ENCODE measurements around the gene PTPRD. TPM values are rescaled to one million over a fixed set of nuclear protein-coding genes. Genes with fewer than 3 reads are reported as not detected.

Gene PTPRD
- total RNA-seq, 1 experiment from 2014 or later: 69.6 TPM

GRCh38 chr9:8457816-8458215, 2155.0 kb downstream of the PTPRD start:
- POLR2A ChIA-PET: no interaction called here
- no peak overlapping the region for H3K4me3 Mint-ChIP-seq
- H3K9me3 Mint-ChIP-seq: no peaks in the 10 kb centered on the region
- CTCF ChIA-PET: no interaction called here
- ATAC-seq: no peak
- DNase-seq (ENCODE audit: low spot score): no peak
- no peak overlapping the region for H3K27ac Mint-ChIP-seq
- peaks cover 10% of the 10 kb centered on the region; the same call in 1 of the 2 replicates for H3K4me1 Mint-ChIP-seq
- TF ChIP-seq IRF2 (CRISPR knock-in tag; IDR thresholded peaks at IDR 0.05; ENCODE audit: borderline replicate concordance, low read depth): no peak
- no peak for TF ChIP-seq ATF3 (CRISPR knock-in tag; conservative IDR thresholded peaks at IDR 0.05)
- no peak for TF ChIP-seq HMGA2 (CRISPR knock-in tag; IDR thresholded peaks at IDR 0.05)
- TF ChIP-seq AFF4 (CRISPR knock-in tag; IDR thresholded peaks at IDR 0.05; ENCODE audit: borderline replicate concordance): no peak
- TF ChIP-seq PREB (CRISPR knock-in tag; IDR thresholded peaks at IDR 0.05; ENCODE audit: borderline replicate concordance): no peak
- TF ChIP-seq FOXP4 (CRISPR knock-in tag; IDR thresholded peaks at IDR 0.05): no peak
- no peak for TF ChIP-seq JAZF1 (CRISPR knock-in tag; IDR thresholded peaks at IDR 0.05)
- no peak for TF ChIP-seq ZSCAN18 (CRISPR knock-in tag; IDR thresholded peaks at IDR 0.05)
- H3K27me3 Mint-ChIP-seq (ENCODE audit: low read depth): no peaks in the 10 kb centered on the region
- no peaks in the 10 kb centered on the region for H3K36me3 Mint-ChIP-seq

GRCh38 chr9:8457055-8457454, 2155.7 kb downstream of the PTPRD start:
- no peak for ATAC-seq
- H3K27ac Mint-ChIP-seq: no peak overlapping the region
- ChIA-PET CTCF (no interaction called here), POLR2A (no interaction called here)
- H3K4me1 Mint-ChIP-seq: peaks cover 10% of the 10 kb centered on the region; the same call in 1 of the 2 replicates
- no peak for DNase-seq (ENCODE audit: low spot score)
- no peak overlapping the region for H3K4me3 Mint-ChIP-seq
- no peaks in the 10 kb centered on the region for H3K9me3 Mint-ChIP-seq
- no peaks in the 10 kb centered on the region for H3K27me3 Mint-ChIP-seq (ENCODE audit: low read depth)
- H3K36me3 Mint-ChIP-seq: no peaks in the 10 kb centered on the region
- TF ChIP-seq CREB1 (CRISPR knock-in tag; IDR thresholded peaks at IDR 0.05): no peak
- TF ChIP-seq AR (CRISPR knock-in tag; IDR thresholded peaks at IDR 0.05): no peak
- TF ChIP-seq MYBL2 (CRISPR knock-in tag; IDR thresholded peaks at IDR 0.05): no peak
- no peak for TF ChIP-seq ATF2 (CRISPR knock-in tag; IDR thresholded peaks at IDR 0.05; ENCODE audit: borderline replicate concordance, low read depth)
- TF ChIP-seq JUN (CRISPR knock-in tag; IDR thresholded peaks at IDR 0.05): no peak
- TF ChIP-seq CBFB (CRISPR knock-in tag; IDR thresholded peaks at IDR 0.05; ENCODE audit: low read depth): no peak
- no peak for TF ChIP-seq USF2 (CRISPR knock-in tag; IDR thresholded peaks at IDR 0.05)
- no peak for TF ChIP-seq RELA (CRISPR knock-in tag; IDR thresholded peaks at IDR 0.05; ENCODE audit: borderline replicate concordance)
- TF ChIP-seq E2F4 (CRISPR knock-in tag; IDR thresholded peaks at IDR 0.05; ENCODE audit: borderline replicate concordance, low read depth): no peak
- no peak for TF ChIP-seq PREB (CRISPR knock-in tag; IDR thresholded peaks at IDR 0.05; ENCODE audit: borderline replicate concordance)
- TF ChIP-seq IRF2 (CRISPR knock-in tag; IDR thresholded peaks at IDR 0.05; ENCODE audit: borderline replicate concordance, low read depth): no peak
